Gastroesophageal sphincter (tissue), 3 donors: ENCODE measurements around the gene IQGAP2.

ENCODE experiments used
- CTCF ChIP-seq, 4 experiments: fragments of 200-600 bp in 2 of 4; fragments of 450-650 bp in 2 of 4; sonication (generic) in 1 of 4; IDR thresholded peaks; one replicate each; pipeline ENCODE4 v1.5.1; 2017 to 2019; ENCODE audit warnings: antibody characterized with exemption in 4 of 4, mild to moderate bottlenecking in 2 of 4, moderate library complexity in 2 of 4
- POLR2A ChIP-seq, 2 donors: fragments of 450-650 bp; IDR thresholded peaks; one replicate each; pipeline ENCODE4 v1.6.1; 2017; ENCODE audit warnings: antibody characterized with exemption in 2 of 2, mild to moderate bottlenecking in 2 of 2, moderate library complexity in 1 of 2

DNA sequence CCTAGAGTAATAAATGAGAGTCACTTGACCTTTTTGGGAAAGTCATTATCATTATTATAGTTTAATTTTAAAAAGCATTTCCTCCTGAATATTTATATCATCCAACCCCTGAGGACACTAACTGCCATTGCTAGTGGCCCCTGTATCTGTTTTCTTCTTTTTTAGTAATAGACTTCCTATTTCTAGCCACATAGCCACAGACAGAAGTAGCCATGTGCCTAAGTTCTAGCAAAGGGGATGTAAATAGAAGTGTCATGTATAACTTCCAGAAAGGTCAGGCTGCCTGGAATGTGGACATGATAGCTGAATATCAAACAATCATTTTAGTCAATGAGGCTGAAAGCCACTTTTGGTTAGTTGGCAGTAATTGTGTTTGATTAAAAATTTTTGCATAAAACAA is 37.5 kb upstream of the IQGAP2 start:
- TF ChIP-seq CTCF (IDR thresholded peaks at IDR 0.05) (no peak), POLR2A (IDR thresholded peaks at IDR 0.05) (no peak)
